Mammary epithelial cell (primary cell): ENCODE results near the gene MRTFB.

Source experiments
- EZH2 ChIP-seq: IDR thresholded peaks from 2 replicates; pipeline ENCODE4 v1.6.1; 2012; ENCODE audit warnings: low read length, inconsistent platforms, borderline replicate concordance
- TF ChIP-seq, protein P1 (sequence below), 2 donors: IDR thresholded peaks in 1 of 2; conservative IDR thresholded peaks in 1 of 2; 2 replicates each; pipeline ENCODE4 v1.5.1; 2011 to 2012; ENCODE audit warnings: inconsistent platforms in 2 of 2, low read length in 2 of 2, mild to moderate bottlenecking in 2 of 2, control low read depth in 1 of 2, low read depth in 1 of 2; ENCODE audit not compliant: insufficient read depth in 1 of 2; ENCODE audit errors: extremely low read depth in 1 of 2

DNA sequence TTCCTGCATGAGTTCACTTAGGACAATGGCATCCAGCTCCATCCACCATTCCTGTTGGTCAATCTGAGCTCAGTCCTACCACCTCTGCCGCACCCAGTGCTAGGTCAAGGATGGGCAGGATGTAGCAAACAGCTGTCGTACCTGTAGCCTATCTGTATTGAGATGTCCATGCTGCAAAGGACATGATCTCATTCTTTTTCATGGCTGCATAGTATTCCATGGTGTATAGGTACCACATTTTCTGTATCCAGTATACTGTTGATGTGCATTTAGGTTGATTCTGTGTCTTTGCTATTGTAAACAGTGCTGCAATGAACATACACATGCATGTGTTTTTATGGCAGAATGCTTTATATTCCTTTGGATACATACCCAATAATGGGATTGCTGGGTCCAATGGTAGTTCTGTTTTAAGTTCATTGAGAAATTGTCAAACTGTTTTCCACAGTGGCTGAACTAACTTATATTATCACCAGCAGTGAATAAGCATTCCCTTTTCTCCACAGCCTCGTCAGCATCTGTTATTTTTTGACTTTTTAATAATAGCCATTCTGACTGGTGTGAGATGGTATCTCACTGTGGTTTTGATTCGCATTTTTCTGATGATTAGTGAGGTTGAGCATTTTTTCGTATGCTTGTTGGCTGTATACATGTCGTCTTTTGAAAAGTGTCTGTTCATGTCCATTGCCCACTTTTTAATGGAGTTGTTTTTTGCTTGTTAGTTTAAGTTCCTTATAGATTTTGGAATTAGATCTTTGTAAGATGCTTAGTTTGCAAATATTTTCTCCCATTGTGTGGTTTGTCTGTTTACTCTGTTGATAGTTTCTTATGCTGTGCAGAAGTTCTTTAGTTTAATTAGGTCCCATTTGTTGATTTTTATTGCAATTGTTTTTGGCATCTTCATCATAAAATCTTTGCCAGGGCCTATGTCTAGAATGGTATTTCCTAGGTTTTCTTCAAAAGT, 7.2 kb upstream of the MRTFB start:
- TF ChIP-seq, protein P1, sequence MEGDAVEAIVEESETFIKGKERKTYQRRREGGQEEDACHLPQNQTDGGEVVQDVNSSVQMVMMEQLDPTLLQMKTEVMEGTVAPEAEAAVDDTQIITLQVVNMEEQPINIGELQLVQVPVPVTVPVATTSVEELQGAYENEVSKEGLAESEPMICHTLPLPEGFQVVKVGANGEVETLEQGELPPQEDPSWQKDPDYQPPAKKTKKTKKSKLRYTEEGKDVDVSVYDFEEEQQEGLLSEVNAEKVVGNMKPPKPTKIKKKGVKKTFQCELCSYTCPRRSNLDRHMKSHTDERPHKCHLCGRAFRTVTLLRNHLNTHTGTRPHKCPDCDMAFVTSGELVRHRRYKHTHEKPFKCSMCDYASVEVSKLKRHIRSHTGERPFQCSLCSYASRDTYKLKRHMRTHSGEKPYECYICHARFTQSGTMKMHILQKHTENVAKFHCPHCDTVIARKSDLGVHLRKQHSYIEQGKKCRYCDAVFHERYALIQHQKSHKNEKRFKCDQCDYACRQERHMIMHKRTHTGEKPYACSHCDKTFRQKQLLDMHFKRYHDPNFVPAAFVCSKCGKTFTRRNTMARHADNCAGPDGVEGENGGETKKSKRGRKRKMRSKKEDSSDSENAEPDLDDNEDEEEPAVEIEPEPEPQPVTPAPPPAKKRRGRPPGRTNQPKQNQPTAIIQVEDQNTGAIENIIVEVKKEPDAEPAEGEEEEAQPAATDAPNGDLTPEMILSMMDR (conservative IDR thresholded peaks at IDR 0.05 in 1 of 2, IDR thresholded peaks at IDR 0.05 in 1 of 2; ENCODE audit: extremely low read depth in 1 of 2, insufficient read depth in 1 of 2, low read depth in 1 of 2, low read length in 2 of 2), result no peak
- no peak for TF ChIP-seq EZH2
